Calu3 (cell line): Measurements from ENCODE around the gene FXN. TPM values are rescaled to one million over a fixed set of nuclear protein-coding genes. Genes with fewer than 3 reads are reported as not detected.

ENCODE experiments used
- BruUV-seq: library from RNA; stranded (reverse); fragments of 400-500 nt; replicated peaks from 2 replicates; lab custom pipeline; 2021; lab: Mats Ljungman, UMichigan
- CTCF ChIA-PET: fragments of 300-600 bp; sonication (Branson Sonifier 250); formaldehyde crosslinking; loops from one replicate; lab custom pipeline; 2022; ENCODE audit warnings: antibody characterized with exemption; lab: Charles Lee
- DNase-seq: peaks from one replicate; pipeline ENCODE4 v3.0.0; 2022
- H3K27ac Mint-ChIP-seq: one replicate; pipeline ENCODE4 v1.8.0; 2022; ENCODE audit warnings: mixed read lengths; ENCODE audit not compliant: unreplicated experiment
- H3K27me3 Mint-ChIP-seq: one replicate; pipeline ENCODE4 v1.8.0; 2022; ENCODE audit warnings: mixed read lengths; ENCODE audit not compliant: unreplicated experiment
- H3K36me3 Mint-ChIP-seq: one replicate; pipeline ENCODE4 v1.8.0; 2022; ENCODE audit warnings: mild to moderate bottlenecking, moderate library complexity, mixed read lengths; ENCODE audit not compliant: insufficient read depth, unreplicated experiment
- H3K4me1 Mint-ChIP-seq: one replicate; pipeline ENCODE4 v1.8.0; 2022; ENCODE audit warnings: mild to moderate bottlenecking, low read depth, mixed read lengths; ENCODE audit not compliant: unreplicated experiment
- H3K4me3 Mint-ChIP-seq: one replicate; pipeline ENCODE4 v1.8.0; 2022; ENCODE audit warnings: mild to moderate bottlenecking, low read depth, moderate library complexity, mixed read lengths; ENCODE audit not compliant: unreplicated experiment
- H3K9me3 Mint-ChIP-seq: one replicate; pipeline ENCODE4 v1.8.0; 2022; ENCODE audit warnings: low read depth, mixed read lengths; ENCODE audit not compliant: unreplicated experiment
- CTCF ChIP-seq: fragments of 200-600 bp; IDR thresholded peaks from one replicate; pipeline ENCODE4 v1.8.0; 2022; ENCODE audit warnings: antibody characterized with exemption; ENCODE audit not compliant: unreplicated experiment
- intact Hi-C: fragments of 100-400 bp; cut with micrococcal nuclease; formaldehyde crosslinking; loops from one replicate; pipeline ENCODE4 v1.10.0; 2022; ENCODE audit not compliant: unreplicated experiment
- total RNA-seq: library from RNA; stranded (reverse); gene quantifications from 2 replicates; pipeline ENCODE4 v1.2.3, GENCODE V29; 2022

FXN gene
- total RNA-seq, 1 experiment from 2014 or later: 12.9 TPM

DNA sequence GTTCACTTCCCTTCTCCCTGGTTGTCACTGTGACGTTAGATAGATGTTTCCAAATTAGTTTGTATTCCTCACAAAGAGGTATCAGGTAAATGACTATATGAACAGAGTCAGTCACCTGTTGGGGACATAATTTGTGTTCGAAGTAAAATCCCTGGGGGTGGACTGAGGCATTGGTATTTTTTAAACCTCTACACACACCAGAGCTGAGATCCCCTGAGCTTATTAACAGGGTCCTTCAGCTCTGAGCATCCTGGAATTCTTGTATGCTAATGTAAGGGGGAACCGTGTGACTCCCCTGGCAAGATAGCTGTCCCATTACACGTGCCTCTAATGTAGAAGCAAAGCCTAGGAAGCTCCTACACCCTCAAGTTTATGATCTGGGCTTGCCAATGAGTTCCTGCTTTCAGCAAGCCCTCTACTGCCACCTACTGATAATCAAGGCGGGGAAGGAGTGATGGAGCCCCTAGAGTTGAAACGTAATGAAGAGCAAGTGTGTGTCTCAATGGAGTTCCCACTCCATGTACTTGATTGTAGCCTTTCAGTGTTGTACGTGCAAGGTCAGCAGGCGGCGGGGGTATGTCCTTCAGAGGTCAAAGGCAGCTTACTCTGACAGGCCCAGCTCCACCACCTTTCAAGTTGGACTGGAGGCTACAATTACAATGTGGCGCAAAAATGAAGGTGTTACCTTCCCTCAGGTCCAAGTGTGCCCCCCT lies 36.0 kb upstream of the FXN start:
- no TSS peak for BruUV-seq
- peak; percentile 72 for TF ChIP-seq CTCF
- CTCF ChIA-PET: interaction anchor here (1.0 to 1.1 kb wide), 4 partner anchors 35 to 314 kb away, joined by 3 to 8 read pairs (median 3); a partner anchor contains a TSS
- intact Hi-C loops: loop anchor here (1.0 to 10.0 kb wide), 2 partner anchors 315 to 415 kb away; no protein-coding TSS in a partner anchor
- DNase-seq: peak; percentile 66
- no peaks in the 10 kb centered on the region for H3K9me3 Mint-ChIP-seq
- no peak overlapping the region for H3K4me3 Mint-ChIP-seq
- no peak overlapping the region for H3K27ac Mint-ChIP-seq
- H3K4me1 Mint-ChIP-seq: no peaks in the 10 kb centered on the region
- H3K36me3 Mint-ChIP-seq: no peaks in the 10 kb centered on the region
- no peaks in the 10 kb centered on the region for H3K27me3 Mint-ChIP-seq

GRCh38 chr9:69001921-69002320 lies 33.6 kb upstream of the FXN start:
- H3K27ac Mint-ChIP-seq: no peak overlapping the region
- no peak for TF ChIP-seq CTCF
- CTCF ChIA-PET: interaction anchor here (0.5 to 0.8 kb wide), 2 partner anchors 32 to 33 kb away, joined by 3 read pairs; no protein-coding TSS in a partner anchor
- no TSS peak for BruUV-seq
- H3K36me3 Mint-ChIP-seq: no peaks in the 10 kb centered on the region
- intact Hi-C loops: no loop called here
- DNase-seq: no peak
- no peaks in the 10 kb centered on the region for H3K27me3 Mint-ChIP-seq
- H3K9me3 Mint-ChIP-seq: no peaks in the 10 kb centered on the region
- no peaks in the 10 kb centered on the region for H3K4me1 Mint-ChIP-seq
- no peak overlapping the region for H3K4me3 Mint-ChIP-seq

DNA sequence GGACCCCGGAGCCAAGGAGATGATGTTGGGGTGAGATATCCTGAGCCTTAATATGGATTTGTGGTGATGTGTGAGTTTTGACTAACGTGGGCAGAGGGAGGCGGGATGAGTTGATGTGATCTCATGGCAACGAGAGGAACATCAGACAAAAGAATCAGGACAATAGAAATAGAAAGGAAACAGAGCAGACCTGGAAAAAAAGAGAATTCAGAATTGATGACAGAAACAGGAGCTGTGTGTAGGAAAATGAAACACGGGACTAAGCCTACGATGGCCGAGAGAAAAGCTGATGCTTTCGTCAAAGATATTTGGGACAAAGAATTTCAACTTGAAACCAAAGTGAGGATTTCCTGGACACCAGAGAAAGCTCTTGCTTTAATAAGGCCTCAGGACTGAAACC lies 32.5 kb upstream of the FXN start:
- no peak overlapping the region for H3K27ac Mint-ChIP-seq
- H3K36me3 Mint-ChIP-seq: no peaks in the 10 kb centered on the region
- no peaks in the 10 kb centered on the region for H3K27me3 Mint-ChIP-seq
- no TSS peak for BruUV-seq
- no peak for DNase-seq
- CTCF ChIA-PET: interaction anchor here (0.7 kb wide), 3 partner anchors 28 to 499 kb away, joined by 3 to 5 read pairs (median 3); no protein-coding TSS in a partner anchor
- H3K4me3 Mint-ChIP-seq: no peak overlapping the region
- intact Hi-C loops: no loop called here
- TF ChIP-seq CTCF: no peak
- no peaks in the 10 kb centered on the region for H3K9me3 Mint-ChIP-seq
- no peaks in the 10 kb centered on the region for H3K4me1 Mint-ChIP-seq

DNA sequence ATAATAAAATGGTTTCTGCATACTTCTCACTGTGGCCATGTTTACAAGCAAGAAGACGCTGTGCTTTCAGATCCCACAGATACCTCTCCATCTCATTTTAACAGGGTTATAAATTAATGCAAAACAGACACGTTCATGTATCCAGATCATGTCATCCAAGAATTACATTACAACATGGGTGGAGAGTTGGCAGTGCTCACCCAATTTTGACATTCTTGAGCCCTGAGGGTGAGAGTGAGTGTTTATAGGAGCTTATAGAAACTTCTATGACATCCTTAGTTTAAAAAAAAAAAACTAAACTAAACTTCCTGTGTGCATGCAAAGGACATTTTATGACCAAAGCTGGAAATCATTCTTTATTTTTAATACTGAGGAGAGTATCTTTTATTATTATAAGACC lies 30.7 kb upstream of the FXN start:
- H3K4me3 Mint-ChIP-seq: no peak overlapping the region
- CTCF ChIA-PET: no interaction called here
- no peaks in the 10 kb centered on the region for H3K36me3 Mint-ChIP-seq
- no peak for TF ChIP-seq CTCF
- H3K4me1 Mint-ChIP-seq: no peaks in the 10 kb centered on the region
- intact Hi-C loops: no loop called here
- no peak overlapping the region for H3K27ac Mint-ChIP-seq
- BruUV-seq: no TSS peak
- no peak for DNase-seq
- H3K9me3 Mint-ChIP-seq: no peaks in the 10 kb centered on the region
- H3K27me3 Mint-ChIP-seq: no peaks in the 10 kb centered on the region
